C4-2B (cell line): ENCODE measurements around the gene NKD1.

Source experiments
- ZFX ChIP-seq: fragments of 450-650 bp; IDR thresholded peaks from 2 replicates; pipeline ENCODE4 v1.6.1; 2017
- TF ChIP-seq, protein P1 (sequence below): fragments of 450-650 bp; conservative IDR thresholded peaks from 2 replicates; pipeline ENCODE4 v1.5.1; 2017; ENCODE audit warnings: mild to moderate bottlenecking

DNA sequence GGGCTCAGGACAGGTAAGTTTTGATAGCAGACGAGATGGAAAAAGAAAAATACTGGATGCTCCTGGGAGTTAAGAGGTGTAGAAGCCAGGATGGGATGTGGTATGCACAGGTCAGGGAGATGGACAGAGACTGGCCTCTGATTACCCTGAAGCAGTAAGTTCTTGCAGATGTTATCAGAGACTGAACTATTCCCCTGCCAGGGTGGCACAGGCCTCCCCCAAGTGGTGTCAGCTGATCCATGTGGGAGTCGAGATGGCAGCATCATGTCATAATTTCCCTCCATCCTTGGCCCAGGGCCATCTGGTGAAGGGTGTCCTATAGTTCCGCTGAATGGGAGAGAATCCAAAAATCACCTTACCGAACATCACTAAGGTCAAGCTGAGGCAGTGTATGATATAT is 14.1 kb upstream of the NKD1 start:
- TF ChIP-seq, protein P1, sequence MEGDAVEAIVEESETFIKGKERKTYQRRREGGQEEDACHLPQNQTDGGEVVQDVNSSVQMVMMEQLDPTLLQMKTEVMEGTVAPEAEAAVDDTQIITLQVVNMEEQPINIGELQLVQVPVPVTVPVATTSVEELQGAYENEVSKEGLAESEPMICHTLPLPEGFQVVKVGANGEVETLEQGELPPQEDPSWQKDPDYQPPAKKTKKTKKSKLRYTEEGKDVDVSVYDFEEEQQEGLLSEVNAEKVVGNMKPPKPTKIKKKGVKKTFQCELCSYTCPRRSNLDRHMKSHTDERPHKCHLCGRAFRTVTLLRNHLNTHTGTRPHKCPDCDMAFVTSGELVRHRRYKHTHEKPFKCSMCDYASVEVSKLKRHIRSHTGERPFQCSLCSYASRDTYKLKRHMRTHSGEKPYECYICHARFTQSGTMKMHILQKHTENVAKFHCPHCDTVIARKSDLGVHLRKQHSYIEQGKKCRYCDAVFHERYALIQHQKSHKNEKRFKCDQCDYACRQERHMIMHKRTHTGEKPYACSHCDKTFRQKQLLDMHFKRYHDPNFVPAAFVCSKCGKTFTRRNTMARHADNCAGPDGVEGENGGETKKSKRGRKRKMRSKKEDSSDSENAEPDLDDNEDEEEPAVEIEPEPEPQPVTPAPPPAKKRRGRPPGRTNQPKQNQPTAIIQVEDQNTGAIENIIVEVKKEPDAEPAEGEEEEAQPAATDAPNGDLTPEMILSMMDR, result no peak
- TF ChIP-seq ZFX, result no peak
